Smooth muscle cell of trachea (primary cell): ENCODE measurements around the gene SMCO1. TPM values are rescaled to one million over a fixed set of nuclear protein-coding genes. Genes with fewer than 3 reads are reported as not detected.

Experiments
- total RNA-seq: library from RNA; depleted of rRNA; stranded (reverse); fragments of >200 nt; gene quantifications from 2 replicates; pipeline ENCODE4 v1.2.1, GENCODE V29; 2014

The SMCO1 gene
- not detected in 2 replicates for total RNA-seq

GRCh38 chr3:196514913-196515621, at the start of gene SMCO1:
TSS of gene SMCO1 (minus strand) at chr3:196515346. CDS start at chr3:196515209, 137 bp downstream.

GRCh38 chr3:196503196-196504076, 11.7 kb downstream of the SMCO1 start, which contains the start of gene RNF168:
TSS of gene RNF168 (minus strand) at chr3:196503768. CDS start at chr3:196503173, 595 bp downstream.

Other genes with a start within 250 kb of the SMCO1 start
- gene PCYT1A, start 227.6 kb downstream of the SMCO1 start, total RNA-seq = 90.5 and 104 TPM in 2 replicates
- 6.9 and 8.1 TPM in 2 replicates for gene DYNLT2B, start 197.1 kb downstream of the SMCO1 start, total RNA-seq
- gene TM4SF19, start 177.0 kb downstream of the SMCO1 start, total RNA-seq = not detected in 2 replicates
- gene UBXN7, start 82.9 kb downstream of the SMCO1 start, total RNA-seq = 20.3 and 24.0 TPM in 2 replicates
- 10.4 and 13.2 TPM in 2 replicates for gene RNF168, start 11.6 kb downstream of the SMCO1 start, total RNA-seq
- 6.4 and 7.1 TPM in 2 replicates for gene WDR53, start 53.2 kb upstream of the SMCO1 start, total RNA-seq
- gene FBXO45, start 53.3 kb upstream of the SMCO1 start, total RNA-seq = 5.0 and 9.0 TPM in 2 replicates
- 0.58 and 1.5 TPM in 2 replicates for gene NRROS, start 124.3 kb upstream of the SMCO1 start, total RNA-seq
- gene CEP19, start 196.9 kb upstream of the SMCO1 start, total RNA-seq = 2.3 and 2.8 TPM in 2 replicates
- gene PIGX, start 197.0 kb upstream of the SMCO1 start, total RNA-seq = 10.6 and 19.6 TPM in 2 replicates
- gene PAK2, start 224.5 kb upstream of the SMCO1 start, total RNA-seq = 37.1 and 54.0 TPM in 2 replicates